Activated naive CD4-positive, alpha-beta T cell treated with anti-CD3 and anti-CD28 coated beads, Interleukin-2, amount 50 U/mL, for 72 hours (primary cell): ENCODE results near the gene LYRM7. TPM values are rescaled to one million over a fixed set of nuclear protein-coding genes. Genes with fewer than 3 reads are reported as not detected.
"Not testable (repeated sequence)": the region's sequence is repeated elsewhere in the genome, so short reads cannot be mapped to it uniquely, and the experiment has no call there.

ENCODE experiments used
- ATAC-seq, 2 donors: fragments of 150-1000 bp; cut with Tn5 transposase; 2 replicates each; pipeline ENCODE4 v1.10.0; 2021; ENCODE audit warnings: mild to moderate bottlenecking in 2 of 2, moderate library complexity in 2 of 2
- DNase-seq, 2 donors: peaks; one replicate each; pipeline ENCODE4 v3.0.0; 2021 to 2022; ENCODE audit warnings: low spot score in 2 of 2
- H3K27ac Mint-ChIP-seq, 2 donors: one replicate each; pipeline ENCODE4 v1.8.0; 2022; ENCODE audit warnings: mild to moderate bottlenecking in 2 of 2, mixed read lengths in 2 of 2
- H3K36me3 Mint-ChIP-seq, 2 donors: one replicate each; pipeline ENCODE4 v1.8.0; 2022; ENCODE audit warnings: mixed read lengths in 2 of 2
- H3K9me3 Mint-ChIP-seq, 2 donors: one replicate each; pipeline ENCODE4 v1.8.0; 2022; ENCODE audit warnings: mixed read lengths in 2 of 2
- total RNA-seq, 2 donors: library from RNA; stranded (reverse); gene quantifications; one replicate each; pipeline ENCODE4 v1.2.3, GENCODE V29; 2022

LYRM7 gene
- total RNA-seq = 10 to 100 TPM; 11.3 to 17.7 TPM

GRCh38 chr5:131170540-131171275 lies at the start of gene LYRM7:
LYRM7 (plus strand) TSS chr5:131170944; CDS start chr5:131171021, 77 bp downstream.
- Mint-ChIP-seq H3K27ac (peak within 1 kb of the TSS; percentile 96 to 97), H3K36me3 (peaks cover 6 to 12% of the 10 kb centered on the region in 2 donors), H3K9me3 (no peaks in the 10 kb centered on the region)
- ATAC-seq (peak; percentile 96), DNase-seq (peak; percentile 92 to 96)

GRCh38 chr5:131127244-131127643 lies 43.5 kb upstream of the LYRM7 start:
- not testable (repeated sequence) for ATAC-seq, H3K27ac Mint-ChIP-seq, DNase-seq
- peaks cover 15 to 28% of the 10 kb centered on the region in 2 donors for H3K36me3 Mint-ChIP-seq
- peaks cover 13 to 25% of the 10 kb centered on the region in 2 donors for H3K9me3 Mint-ChIP-seq

GRCh38 chr5:131129306-131129705 lies 41.4 kb upstream of the LYRM7 start:
- ATAC-seq = no peak
- Mint-ChIP-seq H3K9me3 (peaks cover 9 to 20% of the 10 kb centered on the region in 2 donors), H3K27ac (no peak overlapping the region), H3K36me3 (peaks cover 9 to 20% of the 10 kb centered on the region in 2 donors)
- no peak for DNase-seq

- Mint-ChIP-seq H3K36me3 (peaks cover 10 to 13% of the 10 kb centered on the region in 2 donors), H3K9me3 (peaks cover 0 to 14% of the 10 kb centered on the region in 2 donors)
- H3K27ac Mint-ChIP-seq, DNase-seq, ATAC-seq: not testable (repeated sequence)
These were observed 37.7 kb upstream of the LYRM7 start for GRCh38 chr5:131133091-131133490.

- H3K27ac Mint-ChIP-seq, DNase-seq, ATAC-seq: not testable (repeated sequence)
- H3K36me3 Mint-ChIP-seq = peaks cover 10 to 13% of the 10 kb centered on the region in 2 donors
- peaks cover 7 to 22% of the 10 kb centered on the region in 2 donors for H3K9me3 Mint-ChIP-seq
These were observed 32.3 kb upstream of the LYRM7 start for GRCh38 chr5:131138406-131138805.

- H3K36me3 Mint-ChIP-seq = peaks cover 10 to 13% of the 10 kb centered on the region in 2 donors
- ATAC-seq (no peak), DNase-seq (no peak)
- no peak overlapping the region for H3K27ac Mint-ChIP-seq
- H3K9me3 Mint-ChIP-seq = peaks cover 7 to 22% of the 10 kb centered on the region in 2 donors
These were observed 31.4 kb upstream of the LYRM7 start for GRCh38 chr5:131139321-131139720.

- peaks cover 7% of the 10 kb centered on the region in 2 donors for H3K9me3 Mint-ChIP-seq
- DNase-seq (no peak), ATAC-seq (no peak)
- no peak overlapping the region for H3K27ac Mint-ChIP-seq
- H3K36me3 Mint-ChIP-seq = no peaks in the 10 kb centered on the region
These were observed 27.6 kb upstream of the LYRM7 start for GRCh38 chr5:131142970-131143617.

GRCh38 chr5:131147258-131147657 lies 23.5 kb upstream of the LYRM7 start:
- H3K27ac Mint-ChIP-seq = peak overlapping the region in 1 of 2 donors; percentile 23
- no peaks in the 10 kb centered on the region for H3K36me3 Mint-ChIP-seq
- H3K9me3 Mint-ChIP-seq = no peaks in the 10 kb centered on the region
- ATAC-seq (no peak), DNase-seq (no peak)

- DNase-seq = no peak
- H3K27ac Mint-ChIP-seq = no peak overlapping the region
- ATAC-seq = no peak
- no peaks in the 10 kb centered on the region for H3K36me3 Mint-ChIP-seq
- no peaks in the 10 kb centered on the region for H3K9me3 Mint-ChIP-seq
These were observed 21.9 kb upstream of the LYRM7 start for GRCh38 chr5:131148835-131149234.

GRCh38 chr5:131150408-131150807 lies 20.3 kb upstream of the LYRM7 start:
- ATAC-seq = peak in 1 of 2 donors; percentile 49
- Mint-ChIP-seq H3K9me3 (no peaks in the 10 kb centered on the region), H3K27ac (no peak overlapping the region), H3K36me3 (no peaks in the 10 kb centered on the region)
- DNase-seq = no peak

GRCh38 chr5:131151216-131151615 lies 19.5 kb upstream of the LYRM7 start:
- Mint-ChIP-seq H3K36me3 (no peaks in the 10 kb centered on the region), H3K27ac (no peak overlapping the region), H3K9me3 (no peaks in the 10 kb centered on the region)
- no peak for ATAC-seq
- no peak for DNase-seq

- Mint-ChIP-seq H3K27ac (no peak overlapping the region), H3K9me3 (peaks cover 0 to 4% of the 10 kb centered on the region in 2 donors), H3K36me3 (peaks cover 17 to 45% of the 10 kb centered on the region in 2 donors)
- ATAC-seq (peak in 1 of 2 donors; percentile 11), DNase-seq (no peak)
These were observed 14.4 kb upstream of the LYRM7 start for GRCh38 chr5:131156385-131156784.

GRCh38 chr5:131156957-131157356 lies 13.8 kb upstream of the LYRM7 start:
- H3K27ac Mint-ChIP-seq = no peak overlapping the region
- ATAC-seq (peak in 1 of 2 donors; percentile 7), DNase-seq (no peak)
- peaks cover 0 to 4% of the 10 kb centered on the region in 2 donors for H3K9me3 Mint-ChIP-seq
- H3K36me3 Mint-ChIP-seq = peaks cover 21 to 51% of the 10 kb centered on the region in 2 donors

GRCh38 chr5:131160134-131160533 lies 10.6 kb upstream of the LYRM7 start:
- peaks cover 44 to 73% of the 10 kb centered on the region in 2 donors for H3K36me3 Mint-ChIP-seq

GRCh38 chr5:131163276-131164119 lies 7.2 kb upstream of the LYRM7 start:
- Mint-ChIP-seq H3K36me3 (peaks cover 45 to 57% of the 10 kb centered on the region in 2 donors), H3K27ac (peak overlapping the region; percentile 95 to 98), H3K9me3 (peaks cover 0 to 4% of the 10 kb centered on the region in 2 donors)
- no peak for DNase-seq
- ATAC-seq = no peak

More at GRCh38 chr5:131160134-131160533, 10.6 kb upstream of the LYRM7 start:
- DNase-seq (no peak), ATAC-seq (no peak)
- Mint-ChIP-seq H3K27ac (peak overlapping the region in 1 of 2 donors; percentile 13), H3K9me3 (peaks cover 0 to 4% of the 10 kb centered on the region in 2 donors)
